AG10803 (cell line): ENCODE measurements around the gene STIL.

Experiments
- DNase-seq: peaks from one replicate; pipeline ENCODE4 v3.0.0; 2010; ENCODE audit warnings: low read depth
- H3K4me3 ChIP-seq: 2 replicates; pipeline ENCODE4 v1.5.1; 2011; ENCODE audit warnings: mild to moderate bottlenecking, low read length, control low read depth
- CTCF ChIP-seq: conservative IDR thresholded peaks from 2 replicates; pipeline ENCODE4 v1.5.1; 2011; ENCODE audit warnings: mild to moderate bottlenecking, low read length, control low read depth, inconsistent platforms

The STIL gene

GRCh38 chr1:47223921-47224675 is 89.8 kb downstream of the STIL start:
- H3K4me3 ChIP-seq: no peak overlapping the region
- no peak for DNase-seq
- no peak for TF ChIP-seq CTCF

GRCh38 chr1:47223174-47223920 is 90.6 kb downstream of the STIL start:
- H3K4me3 ChIP-seq: no peak overlapping the region
- no peak for TF ChIP-seq CTCF
- DNase-seq: no peak

DNA sequence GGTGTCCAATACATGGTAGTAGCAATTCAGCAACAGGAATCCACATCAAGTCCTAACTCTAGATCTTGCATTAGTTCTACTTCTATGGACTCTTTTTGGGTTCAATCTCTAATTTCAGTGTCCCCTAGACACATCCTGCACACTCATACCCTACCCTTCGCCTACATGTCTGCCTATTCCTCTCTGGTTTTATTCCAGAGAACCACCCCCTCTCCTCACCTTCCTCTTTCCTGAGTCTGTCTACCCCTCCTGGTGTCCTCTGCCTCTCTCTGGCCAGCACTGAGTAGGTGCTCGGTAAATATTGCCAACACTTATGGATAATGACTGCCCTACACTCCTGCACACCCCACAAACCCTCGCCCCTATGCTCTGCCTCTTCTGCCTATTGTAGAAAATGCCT is 91.5 kb downstream of the STIL start:
- DNase-seq: no peak
- no peak overlapping the region for H3K4me3 ChIP-seq
- TF ChIP-seq CTCF: no peak

DNA sequence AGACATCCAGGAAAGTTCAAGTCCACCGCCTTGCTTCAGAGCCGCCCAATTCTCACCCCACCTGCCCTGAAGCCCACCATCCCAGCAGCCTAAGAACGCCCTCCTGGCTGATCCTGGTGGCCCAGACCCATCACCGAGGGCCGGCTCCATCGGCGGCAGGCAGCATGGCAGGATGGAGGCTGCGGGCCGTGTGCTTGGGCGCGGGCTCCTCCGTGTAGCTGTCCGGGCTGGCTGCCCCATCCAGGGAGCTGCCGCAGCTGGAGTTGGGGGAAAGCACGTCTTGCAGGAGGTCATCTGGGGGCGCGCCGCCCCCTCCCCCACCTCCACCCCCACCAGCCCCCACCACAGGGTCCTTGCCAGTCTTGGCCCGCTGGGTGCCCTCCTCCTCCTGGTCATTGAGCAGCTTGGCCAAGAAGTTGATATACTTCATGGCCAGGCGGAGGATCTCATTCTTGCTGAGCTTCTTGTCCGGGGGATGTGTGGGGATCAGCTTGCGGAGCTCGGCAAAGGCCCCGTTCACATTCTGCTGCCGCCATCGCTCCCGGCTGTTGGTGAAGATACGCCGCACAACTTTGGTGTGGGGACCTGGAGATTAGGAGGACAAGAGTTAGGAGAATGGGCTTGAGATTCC is 94.2 kb downstream of the STIL start:
- DNase-seq: no peak
- no peak overlapping the region for H3K4me3 ChIP-seq
- no peak for TF ChIP-seq CTCF

DNA sequence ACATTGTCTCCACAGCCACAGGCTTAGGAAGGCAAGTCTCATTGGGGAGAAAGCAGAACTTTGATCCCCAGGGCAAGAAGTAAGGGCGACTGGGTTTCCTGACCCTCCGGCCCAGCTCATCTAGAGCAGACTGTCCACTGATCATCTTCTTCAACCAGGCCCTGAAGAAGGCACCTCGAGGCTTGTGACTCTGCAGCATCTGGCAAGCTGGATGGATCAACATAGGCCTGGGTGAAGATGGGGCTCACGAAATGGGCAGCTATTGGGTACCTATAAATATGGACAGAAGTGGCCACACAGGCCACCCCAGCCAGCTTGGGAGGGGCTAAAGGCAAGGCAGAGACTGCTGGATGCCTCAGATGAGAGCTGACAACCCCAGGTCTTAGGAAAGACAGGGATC is 94.9 kb downstream of the STIL start:
- TF ChIP-seq CTCF: no peak
- DNase-seq: no peak
- no peak overlapping the region for H3K4me3 ChIP-seq

DNA sequence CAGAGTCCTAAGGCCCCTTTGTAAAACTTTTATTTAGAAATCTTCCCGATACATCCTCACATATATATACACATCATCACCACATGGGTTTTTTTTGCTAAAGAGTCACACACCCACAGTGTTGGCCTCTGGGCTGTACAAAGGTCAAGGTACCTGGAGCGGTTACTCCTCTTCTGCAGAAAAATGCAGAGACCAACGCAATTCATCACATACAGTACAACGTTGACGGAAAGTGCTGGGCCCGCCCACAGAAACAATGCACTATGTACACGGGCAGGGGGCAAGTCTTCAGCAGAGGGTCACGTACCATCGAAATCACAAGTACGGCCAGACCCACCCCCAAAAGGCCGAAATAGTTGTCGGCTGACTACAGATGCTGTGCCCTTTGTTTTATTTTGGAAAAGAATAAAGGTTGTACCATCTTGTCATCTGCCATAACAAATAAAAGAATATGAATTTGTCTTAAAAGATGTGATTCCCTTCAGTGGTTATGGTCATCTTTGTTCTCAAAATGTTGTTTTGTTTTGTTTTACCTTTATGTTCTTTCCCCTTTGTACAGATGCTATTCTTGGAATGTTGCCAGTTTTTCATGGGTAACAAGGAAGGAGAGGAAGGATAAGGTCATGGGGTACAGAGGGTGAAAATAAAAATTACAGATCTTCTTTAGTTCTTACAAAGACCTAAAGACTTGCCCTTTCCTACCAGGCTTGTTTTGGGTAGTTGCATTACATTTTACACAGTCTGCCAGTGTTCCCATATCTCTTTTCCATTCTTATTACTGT is 97.5 kb downstream of the STIL start:
- no peak for TF ChIP-seq CTCF
- no peak for DNase-seq
- H3K4me3 ChIP-seq: no peak overlapping the region
